Measurements from ENCODE around the gene KCNAB2. TPM values are rescaled to one million over a fixed set of nuclear protein-coding genes. Genes with fewer than 3 reads are reported as not detected.

Gene KCNAB2
- total RNA-seq, 3 donors from 2014 or later = 6.9 to 19.8 (median 9.8) TPM

DNA sequence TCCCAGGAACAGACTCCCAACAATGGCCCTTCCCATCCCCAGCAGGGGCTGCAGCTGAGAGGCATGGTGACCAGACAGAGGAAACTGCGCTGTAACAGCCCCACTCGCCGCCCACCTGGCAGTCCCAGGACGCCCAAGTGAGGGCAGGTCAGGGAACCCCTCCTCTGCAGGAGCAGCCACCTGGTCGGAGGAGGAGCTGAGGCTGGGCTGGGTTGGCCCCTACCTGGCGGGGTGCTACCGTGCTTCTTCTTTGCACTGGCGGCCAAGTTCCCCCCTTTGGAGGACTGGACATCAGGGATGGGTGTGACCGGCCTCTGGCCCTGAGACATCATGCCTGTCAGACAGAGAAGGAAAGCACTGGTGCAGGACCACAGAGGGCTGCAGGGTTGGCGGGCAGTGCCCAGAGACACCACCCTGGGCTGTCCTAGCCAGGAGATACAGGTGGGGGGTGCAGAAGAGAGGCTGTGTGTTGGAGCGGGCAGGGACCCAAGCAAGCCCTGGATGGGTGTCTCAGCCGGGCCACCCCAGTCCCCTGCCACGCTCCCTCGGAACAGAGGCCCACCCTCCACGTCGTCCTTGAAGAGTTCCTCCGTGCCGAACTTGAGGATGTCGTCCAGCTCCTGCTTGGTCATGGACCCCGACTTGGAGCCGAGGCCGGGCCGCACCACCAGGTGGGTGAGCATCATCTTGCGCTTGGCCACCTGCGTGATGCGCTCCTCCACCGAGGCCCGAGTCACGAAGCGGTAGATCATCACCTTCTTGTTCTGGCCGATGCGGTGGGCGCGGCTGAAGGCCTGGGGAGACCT lies 82.8 kb downstream of the KCNAB2 start:
- H3K27ac ChIP-seq = no peak overlapping the region
- no peak overlapping the region for H3K4me3 ChIP-seq
- H3K4me1 ChIP-seq = no peaks in the 10 kb centered on the region
- no peak for DNase-seq (ENCODE audit: low spot score in 2 of 2)
- no peaks in the 10 kb centered on the region for H3K36me3 ChIP-seq
- intact Hi-C loops (cut with DNase I; ENCODE audit: low total_unique reads) = no loop called here
- TF ChIP-seq POLR2A (IDR thresholded peaks at IDR 0.05) (no peak), POLR2AphosphoS5 (IDR thresholded peaks at IDR 0.05) (no peak)
- TF ChIP-seq, protein P1, sequence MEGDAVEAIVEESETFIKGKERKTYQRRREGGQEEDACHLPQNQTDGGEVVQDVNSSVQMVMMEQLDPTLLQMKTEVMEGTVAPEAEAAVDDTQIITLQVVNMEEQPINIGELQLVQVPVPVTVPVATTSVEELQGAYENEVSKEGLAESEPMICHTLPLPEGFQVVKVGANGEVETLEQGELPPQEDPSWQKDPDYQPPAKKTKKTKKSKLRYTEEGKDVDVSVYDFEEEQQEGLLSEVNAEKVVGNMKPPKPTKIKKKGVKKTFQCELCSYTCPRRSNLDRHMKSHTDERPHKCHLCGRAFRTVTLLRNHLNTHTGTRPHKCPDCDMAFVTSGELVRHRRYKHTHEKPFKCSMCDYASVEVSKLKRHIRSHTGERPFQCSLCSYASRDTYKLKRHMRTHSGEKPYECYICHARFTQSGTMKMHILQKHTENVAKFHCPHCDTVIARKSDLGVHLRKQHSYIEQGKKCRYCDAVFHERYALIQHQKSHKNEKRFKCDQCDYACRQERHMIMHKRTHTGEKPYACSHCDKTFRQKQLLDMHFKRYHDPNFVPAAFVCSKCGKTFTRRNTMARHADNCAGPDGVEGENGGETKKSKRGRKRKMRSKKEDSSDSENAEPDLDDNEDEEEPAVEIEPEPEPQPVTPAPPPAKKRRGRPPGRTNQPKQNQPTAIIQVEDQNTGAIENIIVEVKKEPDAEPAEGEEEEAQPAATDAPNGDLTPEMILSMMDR (IDR thresholded peaks at IDR 0.05) = no peak
- peaks cover 0 to 11% of the 10 kb centered on the region in 2 donors for H3K27me3 ChIP-seq
- H3K9me3 ChIP-seq = peaks cover 0 to 8% of the 10 kb centered on the region in 2 donors

DNA sequence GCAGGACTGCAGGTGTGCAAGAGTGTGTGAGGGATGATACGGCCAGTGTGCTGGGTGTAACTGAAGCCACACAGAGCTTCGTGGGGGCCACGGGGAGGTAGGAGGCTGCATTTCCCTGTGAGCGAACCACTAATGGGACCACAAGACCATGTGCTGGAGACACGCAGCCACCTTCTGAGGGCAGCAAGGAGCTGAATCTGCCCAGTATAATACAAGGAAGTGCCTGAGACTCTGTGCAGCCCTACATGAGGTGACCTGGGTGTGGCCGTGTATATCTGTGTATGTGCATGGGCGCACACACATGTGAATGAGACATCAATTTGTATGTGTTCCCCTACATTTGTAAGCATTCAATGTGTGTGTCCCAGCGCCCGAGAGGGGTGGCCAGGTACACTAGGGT lies 83.6 kb downstream of the KCNAB2 start:
- TF ChIP-seq, protein P1 (IDR thresholded peaks at IDR 0.05) = no peak
- H3K4me3 ChIP-seq = no peak overlapping the region
- no peaks in the 10 kb centered on the region for H3K36me3 ChIP-seq
- H3K9me3 ChIP-seq = peaks cover 0 to 8% of the 10 kb centered on the region in 2 donors
- H3K4me1 ChIP-seq = no peaks in the 10 kb centered on the region
- intact Hi-C loops (cut with DNase I; ENCODE audit: low total_unique reads) = no loop called here
- DNase-seq (ENCODE audit: low spot score in 2 of 2) = no peak
- no peak overlapping the region for H3K27ac ChIP-seq
- peaks cover 0 to 11% of the 10 kb centered on the region in 2 donors for H3K27me3 ChIP-seq

- Histone ChIP-seq H3K27me3 (peaks cover 0 to 8% of the 10 kb centered on the region in 2 donors), H3K36me3 (no peaks in the 10 kb centered on the region), H3K27ac (no peak overlapping the region), H3K4me3 (no peak overlapping the region), H3K9me3 (peaks cover 0 to 8% of the 10 kb centered on the region in 2 donors), H3K4me1 (no peaks in the 10 kb centered on the region)
- TF ChIP-seq, protein P1 (IDR thresholded peaks at IDR 0.05) = no peak
- TF ChIP-seq POLR2AphosphoS5 (IDR thresholded peaks at IDR 0.05) = no peak
- TF ChIP-seq POLR2A (IDR thresholded peaks at IDR 0.05) = no peak
- DNase-seq (ENCODE audit: low spot score in 2 of 2) = no peak
- intact Hi-C loops (cut with DNase I; ENCODE audit: low total_unique reads) = no loop called here
Measured at GRCh38 chr1:6130036-6130435, 84.3 kb downstream of the KCNAB2 start.

- H3K9me3 ChIP-seq = peaks cover 0 to 8% of the 10 kb centered on the region in 2 donors
- TF ChIP-seq, protein P1 (IDR thresholded peaks at IDR 0.05) = no peak
- TF ChIP-seq POLR2A (IDR thresholded peaks at IDR 0.05) (no peak), POLR2AphosphoS5 (IDR thresholded peaks at IDR 0.05) (no peak)
- H3K4me1 ChIP-seq = no peaks in the 10 kb centered on the region
- no peak overlapping the region for H3K27ac ChIP-seq
- no peaks in the 10 kb centered on the region for H3K36me3 ChIP-seq
- no peak overlapping the region for H3K4me3 ChIP-seq
- intact Hi-C loops (cut with DNase I; ENCODE audit: low total_unique reads) = no loop called here
- peaks cover 0 to 4% of the 10 kb centered on the region in 2 donors for H3K27me3 ChIP-seq
- no peak for DNase-seq (ENCODE audit: low spot score in 2 of 2)
Measured at GRCh38 chr1:6130596-6130995, 84.9 kb downstream of the KCNAB2 start.

GRCh38 chr1:6131561-6131960 lies 85.9 kb downstream of the KCNAB2 start:
- Histone ChIP-seq H3K36me3 (no peaks in the 10 kb centered on the region), H3K9me3 (peaks cover 0 to 8% of the 10 kb centered on the region in 2 donors), H3K4me3 (no peak overlapping the region), H3K4me1 (no peaks in the 10 kb centered on the region), H3K27ac (no peak overlapping the region), H3K27me3 (no peaks in the 10 kb centered on the region)
- no peak for TF ChIP-seq POLR2AphosphoS5 (IDR thresholded peaks at IDR 0.05)
- TF ChIP-seq, protein P1 (IDR thresholded peaks at IDR 0.05) = no peak
- no peak for TF ChIP-seq POLR2A (IDR thresholded peaks at IDR 0.05)
- DNase-seq (ENCODE audit: low spot score in 2 of 2) = no peak
- intact Hi-C loops (cut with DNase I; ENCODE audit: low total_unique reads) = no loop called here

All from breast epithelium (tissue), 4 donors.